KMS-11 (cell line): ENCODE results near the gene DES.

ENCODE experiments used
- H2AFZ ChIP-seq: fragments of 200-600 bp; sonication (generic); 2 replicates; pipeline ENCODE4 v1.6.1; 2016; ENCODE audit warnings: antibody characterized with exemption, mixed run types, low read depth
- H3K27ac ChIP-seq: fragments of 200-600 bp; sonication (generic); 2 replicates; pipeline ENCODE4 v1.6.1; 2016; ENCODE audit warnings: mild to moderate bottlenecking, mixed run types
- H3K27me3 ChIP-seq: fragments of 200-600 bp; sonication (generic); 2 replicates; pipeline ENCODE4 v1.6.1; 2017; ENCODE audit warnings: mild to moderate bottlenecking, low read depth, mixed run types, moderate library complexity; ENCODE audit not compliant: insufficient read depth
- H3K36me3 ChIP-seq: fragments of 200-600 bp; sonication (generic); 2 replicates; pipeline ENCODE4 v1.6.1; 2017; ENCODE audit warnings: mild to moderate bottlenecking, mixed run types; ENCODE audit not compliant: insufficient read depth
- H3K4me1 ChIP-seq: fragments of 200-600 bp; sonication (generic); 2 replicates; pipeline ENCODE4 v1.6.1; 2016; ENCODE audit warnings: mild to moderate bottlenecking, low read depth, mixed run types; ENCODE audit not compliant: poor library complexity, severe bottlenecking
- H3K4me2 ChIP-seq: fragments of 200-600 bp; sonication (generic); 2 replicates; pipeline ENCODE4 v1.7.0; 2016; ENCODE audit warnings: mild to moderate bottlenecking, mixed run types
- H3K4me3 ChIP-seq: fragments of 200-600 bp; sonication (generic); IDR thresholded peaks from 2 replicates; pipeline ENCODE4 v1.6.1; 2017; ENCODE audit warnings: low read depth, low read length, mixed read lengths; ENCODE audit not compliant: insufficient read depth
- H3K79me2 ChIP-seq: fragments of 200-600 bp; sonication (generic); 2 replicates; pipeline ENCODE4 v1.6.1; 2016; ENCODE audit warnings: low read depth, mixed run types; ENCODE audit not compliant: insufficient read depth
- H3K9ac ChIP-seq: fragments of 200-600 bp; sonication (generic); 2 replicates; pipeline ENCODE4 v1.6.1; 2016; ENCODE audit warnings: mild to moderate bottlenecking, mixed run types
- H4K20me1 ChIP-seq: fragments of 200-600 bp; sonication (generic); 2 replicates; pipeline ENCODE4 v1.6.1; 2016; ENCODE audit warnings: mild to moderate bottlenecking, mixed run types; ENCODE audit not compliant: insufficient read depth
- CTCF ChIP-seq: fragments of 200-600 bp; sonication (generic); conservative IDR thresholded peaks from 2 replicates; pipeline ENCODE4 v1.6.1; 2017; ENCODE audit warnings: low read depth, mild to moderate bottlenecking, antibody characterized with exemption, low read length, moderate library complexity, mixed read lengths

The DES gene

GRCh38 chr2:219436491-219436890, 18.3 kb downstream of the DES start:
- Histone ChIP-seq H3K27ac (no peak overlapping the region), H3K4me1 (no peaks in the 10 kb centered on the region), H3K4me3 (no peak overlapping the region), H3K9ac (no peak overlapping the region), H2AFZ (no peak overlapping the region), H4K20me1 (no peaks in the 10 kb centered on the region), H3K36me3 (no peaks in the 10 kb centered on the region), H3K4me2 (no peak overlapping the region), H3K27me3 (peaks cover 5% of the 10 kb centered on the region; the same call in 1 of the 2 replicates), H3K79me2 (no peaks in the 10 kb centered on the region)
- no peak for TF ChIP-seq CTCF

DNA sequence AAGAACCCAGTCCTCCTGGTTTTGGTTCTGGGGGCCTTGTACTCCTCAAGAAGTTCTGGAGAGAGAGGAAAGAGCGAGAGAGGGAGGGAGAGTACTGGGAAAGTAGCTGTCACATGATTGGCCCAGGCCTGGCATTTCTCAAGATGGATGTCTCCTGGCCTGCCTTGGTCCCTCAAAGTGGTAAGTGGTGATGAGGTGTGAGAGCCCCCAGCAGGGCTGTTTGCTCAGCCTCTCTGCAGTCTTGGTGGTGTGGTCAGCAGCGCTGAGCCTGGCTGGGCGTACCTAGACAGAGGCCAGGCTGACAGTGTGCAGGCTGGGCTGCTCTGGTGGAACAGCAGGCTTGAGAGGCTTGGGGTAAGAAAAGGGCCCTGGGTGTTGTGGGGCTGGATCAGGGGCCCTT, 19.0 kb downstream of the DES start:
- TF ChIP-seq CTCF: no peak
- Histone ChIP-seq H3K9ac (no peak overlapping the region), H3K79me2 (no peaks in the 10 kb centered on the region), H2AFZ (no peak overlapping the region), H3K36me3 (no peaks in the 10 kb centered on the region), H3K27me3 (peaks cover 5% of the 10 kb centered on the region; the same call in 1 of the 2 replicates), H3K27ac (no peak overlapping the region), H3K4me2 (no peak overlapping the region), H3K4me1 (no peaks in the 10 kb centered on the region), H3K4me3 (no peak overlapping the region), H4K20me1 (no peaks in the 10 kb centered on the region)

DNA sequence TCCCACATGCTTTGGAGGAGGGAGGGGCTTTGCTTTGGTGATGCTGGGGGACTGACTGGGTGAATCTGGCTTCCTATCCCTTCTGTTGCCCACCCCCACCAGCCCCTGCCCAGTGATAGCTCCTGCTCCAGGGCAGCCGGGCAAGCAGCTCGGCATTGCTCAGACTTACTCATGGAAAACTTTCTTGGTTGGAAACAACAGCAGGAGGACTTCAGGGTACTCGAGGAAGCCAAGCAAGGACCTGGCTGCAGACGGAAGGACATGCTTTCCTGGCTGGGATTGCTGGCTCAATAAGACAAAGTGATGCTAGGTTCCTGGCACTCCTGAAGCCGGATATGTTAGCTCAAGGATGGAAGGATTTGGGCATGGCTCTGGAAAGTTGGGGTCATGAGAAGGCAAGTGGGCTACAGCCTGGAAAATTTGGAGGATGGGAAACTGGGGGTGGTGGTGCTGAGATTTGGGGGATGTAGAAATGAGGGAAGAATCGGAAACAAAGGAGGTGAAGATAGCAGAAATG, 19.6 kb downstream of the DES start:
- no peaks in the 10 kb centered on the region for H3K79me2 ChIP-seq
- no peaks in the 10 kb centered on the region for H3K36me3 ChIP-seq
- no peak overlapping the region for H3K27ac ChIP-seq
- no peak for TF ChIP-seq CTCF
- H3K4me1 ChIP-seq: no peaks in the 10 kb centered on the region
- H3K4me3 ChIP-seq: no peak overlapping the region
- no peaks in the 10 kb centered on the region for H4K20me1 ChIP-seq
- H2AFZ ChIP-seq: no peak overlapping the region
- peaks cover 8% of the 10 kb centered on the region; the same call in 1 of the 2 replicates for H3K27me3 ChIP-seq
- no peak overlapping the region for H3K9ac ChIP-seq
- H3K4me2 ChIP-seq: no peak overlapping the region

- Histone ChIP-seq H3K27ac (no peak overlapping the region), H3K27me3 (peaks cover 14% of the 10 kb centered on the region; the same call in 1 of the 2 replicates), H3K4me3 (no peak overlapping the region), H3K4me2 (no peak overlapping the region), H2AFZ (no peak overlapping the region), H3K9ac (no peak overlapping the region), H3K36me3 (no peaks in the 10 kb centered on the region), H4K20me1 (no peaks in the 10 kb centered on the region), H3K79me2 (no peaks in the 10 kb centered on the region), H3K4me1 (no peaks in the 10 kb centered on the region)
- TF ChIP-seq CTCF: no peak
Measured at GRCh38 chr2:219438453-219438852, 20.3 kb downstream of the DES start.
